GM11168 (cell line): ENCODE data around the gene LRP2.

ENCODE experiments used
- in situ Hi-C: fragments of 300-500 bp; cut with MboI; formaldehyde crosslinking; loops from one replicate; pipeline ENCODE4 v1.12.0; 2022; ENCODE audit warnings: low sequenced_read_pairs; ENCODE audit not compliant: unreplicated experiment

LRP2 gene

GRCh38 chr2:169106563-169107545, 255.5 kb downstream of the LRP2 start:
- in situ Hi-C loops, result no loop called here

- in situ Hi-C loops, result no loop called here
Measured at GRCh38 chr2:169106134-169106533, 256.2 kb downstream of the LRP2 start.

GRCh38 chr2:169105476-169105875, 256.9 kb downstream of the LRP2 start:
- in situ Hi-C loops, result no loop called here

GRCh38 chr2:169104848-169105247, 257.5 kb downstream of the LRP2 start:
- in situ Hi-C loops, result no loop called here

- in situ Hi-C loops, result no loop called here
Measured at GRCh38 chr2:169095621-169096105, 266.7 kb downstream of the LRP2 start.

- in situ Hi-C loops, result no loop called here
Measured at GRCh38 chr2:169094676-169095075, 267.7 kb downstream of the LRP2 start.

- in situ Hi-C loops, result no loop called here
Measured at GRCh38 chr2:169093535-169093934, 268.8 kb downstream of the LRP2 start.

GRCh38 chr2:169091761-169092519, 270.4 kb downstream of the LRP2 start:
- in situ Hi-C loops, result no loop called here

- in situ Hi-C loops, result no loop called here
Measured at GRCh38 chr2:169091256-169091655, 271.1 kb downstream of the LRP2 start.

- in situ Hi-C loops, result no loop called here
Measured at GRCh38 chr2:169090133-169090820, 272.1 kb downstream of the LRP2 start.

- in situ Hi-C loops, result no loop called here
Measured at GRCh38 chr2:169089182-169089581, 273.2 kb downstream of the LRP2 start.

- in situ Hi-C loops, result no loop called here
Measured at GRCh38 chr2:169087757-169088379, 274.5 kb downstream of the LRP2 start.

- in situ Hi-C loops, result no loop called here
Measured at GRCh38 chr2:169086893-169087467, 275.4 kb downstream of the LRP2 start.

- in situ Hi-C loops, result no loop called here
Measured at GRCh38 chr2:169082995-169083394, 279.3 kb downstream of the LRP2 start.

GRCh38 chr2:169081551-169081950, 280.8 kb downstream of the LRP2 start:
- in situ Hi-C loops, result no loop called here

- in situ Hi-C loops, result no loop called here
Measured at GRCh38 chr2:169080250-169081069, 281.9 kb downstream of the LRP2 start.

GRCh38 chr2:169077674-169078240, 284.6 kb downstream of the LRP2 start:
- in situ Hi-C loops, result no loop called here
